GM18867 (cell line): Measurements from ENCODE around the gene UBAP1L.
A peak's percentile ranks its signal among the peaks of the same experiment; 100 is the strongest.
"Not testable (repeated sequence)": the region's sequence is repeated elsewhere in the genome, so short reads cannot be mapped to it uniquely, and the experiment has no call there.

Experiments used
- ATAC-seq: cut with Tn5 transposase; IDR thresholded peaks from one replicate; pipeline ENCODE4 v1.9.1; 2021; ENCODE audit warnings: mild to moderate bottlenecking, moderate library complexity; ENCODE audit not compliant: unreplicated experiment

UBAP1L gene

DNA sequence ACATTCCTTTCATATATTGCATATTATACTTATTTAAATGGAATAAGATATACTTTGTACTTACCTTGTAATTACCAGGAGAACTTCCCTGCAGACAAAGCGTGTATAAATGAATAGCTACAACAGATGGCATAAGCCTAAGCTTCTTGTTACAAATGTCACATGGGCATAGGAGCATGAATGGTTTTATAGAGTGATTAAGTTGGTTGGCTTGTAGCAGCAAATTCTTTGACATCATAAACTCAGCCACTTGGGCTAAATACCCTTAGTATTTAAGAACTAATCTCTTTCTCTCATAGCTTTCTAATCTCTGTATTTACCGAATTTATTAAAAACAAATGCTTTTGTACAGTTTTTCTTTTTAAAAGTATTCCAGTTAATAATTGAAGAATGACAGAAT lies at the start of gene UBAP1L:
Gene UBAP1L, minus strand, starts transcription at position 115 of the 400 bp plus-strand sequence. CDS start 8,985 bp downstream, outside the sequence.
- ATAC-seq, result no peak

DNA sequence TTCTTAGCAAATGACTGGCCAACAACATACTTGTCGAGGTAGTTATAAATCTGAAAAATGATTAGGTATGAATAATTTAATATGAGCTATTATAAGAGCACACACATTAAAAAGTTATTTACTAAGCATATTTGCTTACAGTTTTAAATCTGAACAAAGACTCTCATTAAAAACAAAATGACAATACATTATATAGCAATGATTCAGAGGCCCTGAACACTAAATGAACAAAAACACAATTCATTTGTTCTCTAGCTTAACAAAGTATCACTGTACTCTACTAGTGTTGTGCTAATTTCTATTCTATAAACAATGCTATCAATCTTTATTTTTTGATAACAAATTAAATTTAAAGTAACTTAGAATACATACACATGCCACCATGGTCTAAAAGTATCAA lies 49.1 kb upstream of the UBAP1L start:
- no peak for ATAC-seq

DNA sequence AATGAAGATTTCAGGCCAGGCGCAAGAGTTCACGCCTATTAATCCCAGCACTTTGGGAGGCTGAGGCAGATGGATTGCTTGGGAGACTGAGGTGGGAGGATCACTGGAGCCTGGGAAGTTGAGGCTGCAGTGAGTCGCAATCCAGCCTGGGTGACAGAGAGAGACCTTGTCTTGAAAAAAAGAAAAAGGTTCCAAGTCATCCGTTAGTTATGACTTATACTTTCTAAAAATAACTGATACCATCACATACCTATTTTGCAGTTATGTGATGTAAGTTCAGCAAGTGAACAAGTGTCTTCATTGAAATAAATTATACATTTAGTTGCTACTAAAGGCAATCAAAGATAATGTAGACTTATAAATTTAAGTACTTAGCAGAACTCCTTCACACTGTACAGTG lies 48.0 kb upstream of the UBAP1L start:
- no peak for ATAC-seq

- no peak for ATAC-seq
Observed at GRCh38 chr15:65156692-65157091, 41.7 kb upstream of the UBAP1L start.

DNA sequence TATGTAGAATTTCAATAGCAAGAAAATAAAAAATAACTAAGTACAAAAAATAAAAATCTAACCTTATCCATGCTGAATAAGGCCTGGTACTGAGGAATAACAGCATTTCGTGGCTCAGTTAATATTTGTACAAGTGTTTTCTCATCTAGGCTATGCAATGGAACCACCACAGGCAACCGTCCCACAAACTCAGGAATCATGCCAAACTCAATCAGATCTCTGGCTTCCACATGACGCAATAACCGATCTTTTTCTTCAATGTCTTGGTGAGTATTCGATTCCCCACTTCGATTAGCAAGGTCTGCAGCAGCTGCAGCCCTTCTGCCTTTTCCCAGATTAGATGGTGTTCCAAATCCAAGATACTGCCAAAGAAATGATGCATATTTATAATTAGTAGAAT lies 39.7 kb upstream of the UBAP1L start:
- no peak for ATAC-seq

DNA sequence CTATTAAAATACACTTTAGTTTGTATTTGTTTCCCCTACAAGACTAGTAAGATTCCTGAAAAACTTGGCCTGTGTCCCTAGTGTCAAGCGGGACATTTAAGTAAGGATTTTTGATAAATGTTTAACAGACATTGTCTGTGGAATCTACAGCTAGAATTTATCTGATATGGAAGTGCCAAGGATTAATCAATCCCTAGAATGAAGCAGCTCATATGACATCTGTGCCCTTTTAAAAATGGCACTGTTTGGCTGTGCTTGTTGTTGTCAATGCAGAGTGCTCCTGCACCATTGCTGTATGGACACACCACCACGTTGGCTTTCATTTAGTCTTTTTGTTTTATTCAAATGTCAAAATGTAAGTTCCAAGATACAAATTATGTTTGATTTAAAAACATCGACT lies 32.9 kb upstream of the UBAP1L start:
- no peak for ATAC-seq

GRCh38 chr15:65146438-65146837 lies 31.4 kb upstream of the UBAP1L start:
- no peak for ATAC-seq

- not testable (repeated sequence) for ATAC-seq
Observed at GRCh38 chr15:65138631-65139030, 23.6 kb upstream of the UBAP1L start.

DNA sequence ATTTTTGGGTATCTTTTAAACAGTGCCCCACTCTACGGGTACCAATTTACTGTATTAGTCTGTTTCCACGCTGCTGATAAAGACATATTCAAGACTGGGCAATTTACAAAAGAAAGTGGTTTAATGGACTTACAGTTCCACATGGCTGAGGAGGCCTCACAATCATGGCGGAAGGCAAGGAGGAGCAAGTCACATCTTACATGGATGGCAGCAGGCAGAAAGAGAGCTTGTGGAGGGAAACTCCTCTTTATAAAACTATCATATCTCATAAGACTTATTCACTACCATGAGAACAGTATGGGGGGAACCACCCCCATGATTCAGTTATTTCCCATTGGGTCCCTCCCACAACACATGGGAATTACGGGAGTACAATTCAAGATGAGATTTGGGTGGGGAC lies 22.9 kb upstream of the UBAP1L start:
- ATAC-seq, result not testable (repeated sequence)

GRCh38 chr15:65137089-65137488 lies 22.1 kb upstream of the UBAP1L start:
- ATAC-seq, result not testable (repeated sequence)

DNA sequence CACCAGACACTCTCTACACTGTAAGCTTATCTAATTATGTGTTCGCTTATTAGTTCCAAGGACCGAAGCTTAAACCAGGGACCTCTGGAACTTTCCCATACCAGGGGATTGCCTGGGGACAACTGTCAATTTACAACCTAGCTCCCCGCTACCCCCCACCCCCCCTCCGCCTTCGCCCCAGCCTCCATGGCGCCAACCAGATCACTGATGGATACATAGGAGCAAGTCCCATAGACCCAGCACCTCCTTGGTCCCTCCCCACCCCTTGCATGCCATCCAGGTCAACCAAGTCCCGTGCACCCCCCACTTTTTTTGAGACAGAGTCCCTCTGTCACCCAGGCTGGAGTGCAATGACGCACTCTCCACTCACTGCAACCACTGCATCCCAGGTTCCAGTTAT lies 19.5 kb upstream of the UBAP1L start:
- ATAC-seq, result no peak

GRCh38 chr15:65133548-65134200 lies 18.7 kb upstream of the UBAP1L start, which contains the start of gene PDCD7:
PDCD7 (minus strand) TSS chr15:65133808; CDS start chr15:65133781, 27 bp downstream.
- peak; percentile 82 for ATAC-seq

GRCh38 chr15:65132878-65133547 lies 18.0 kb upstream of the UBAP1L start:
- ATAC-seq, result peak; percentile 42

DNA sequence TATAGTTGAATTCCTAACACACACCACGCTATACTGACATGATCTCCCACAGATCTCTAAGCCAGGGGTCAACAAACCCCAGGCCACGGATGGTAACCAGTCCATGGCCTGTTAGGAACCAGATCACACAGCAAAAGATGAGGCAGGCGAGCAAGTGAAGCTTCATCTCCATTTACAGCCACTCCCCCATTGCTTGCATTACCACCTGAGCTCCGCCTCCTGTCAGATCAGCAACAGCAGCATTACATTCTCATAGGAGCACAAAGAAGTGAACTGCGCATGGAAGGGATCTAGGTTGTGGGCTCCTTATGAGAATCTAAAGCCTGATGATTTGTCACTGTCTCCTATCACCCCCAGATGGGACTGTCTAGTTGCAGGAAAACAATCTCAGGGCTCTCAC lies 15.9 kb upstream of the UBAP1L start:
- no peak for ATAC-seq

DNA sequence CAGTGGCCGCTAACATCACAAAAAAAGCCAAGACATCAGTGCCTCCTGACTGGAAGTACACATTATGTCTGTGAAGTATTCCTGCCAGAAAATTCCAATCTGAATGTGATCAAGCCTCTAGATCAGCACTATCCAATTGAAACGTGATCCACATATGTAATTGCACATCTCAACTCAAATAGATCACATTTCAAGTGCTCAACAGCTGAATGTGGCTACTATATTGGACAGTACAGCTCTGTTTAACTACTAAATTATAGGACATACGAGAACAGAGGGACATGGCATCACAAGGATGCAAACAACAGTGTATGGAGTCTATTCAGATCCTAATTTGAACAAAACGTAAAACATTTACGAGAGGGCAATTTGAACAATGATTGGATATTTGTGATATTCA lies 542 bp upstream of the UBAP1L start:
- ATAC-seq, result no peak

- no peak for ATAC-seq
Observed at GRCh38 chr15:65110676-65111292, 4.2 kb downstream of the UBAP1L start.

GRCh38 chr15:65106011-65106590 lies 8.9 kb downstream of the UBAP1L start:
- no peak for ATAC-seq

DNA sequence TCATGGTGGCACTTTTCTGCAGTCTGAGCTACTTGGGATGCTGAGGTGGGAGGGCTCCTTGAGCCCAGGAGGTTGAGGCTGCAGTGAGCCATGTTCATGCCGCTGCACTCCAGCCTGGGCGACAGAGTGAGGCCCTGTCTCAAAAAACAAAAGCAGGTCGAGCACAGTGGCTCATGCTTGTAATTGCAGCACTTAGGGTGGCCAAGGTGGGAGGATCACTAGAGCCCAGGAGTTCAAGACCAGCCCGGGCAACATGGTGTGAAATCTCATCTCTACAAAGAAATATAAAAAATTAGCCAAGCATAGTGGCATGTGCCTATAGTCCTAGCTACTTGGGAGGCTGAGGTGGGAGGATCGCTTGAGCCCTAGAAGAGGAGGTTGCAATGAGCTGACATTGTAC lies 10.0 kb downstream of the UBAP1L start:
- ATAC-seq, result no peak

- no peak for ATAC-seq
Observed at GRCh38 chr15:65102912-65103311, 12.1 kb downstream of the UBAP1L start.

GRCh38 chr15:65101891-65102708 lies 12.9 kb downstream of the UBAP1L start:
- no peak for ATAC-seq

DNA sequence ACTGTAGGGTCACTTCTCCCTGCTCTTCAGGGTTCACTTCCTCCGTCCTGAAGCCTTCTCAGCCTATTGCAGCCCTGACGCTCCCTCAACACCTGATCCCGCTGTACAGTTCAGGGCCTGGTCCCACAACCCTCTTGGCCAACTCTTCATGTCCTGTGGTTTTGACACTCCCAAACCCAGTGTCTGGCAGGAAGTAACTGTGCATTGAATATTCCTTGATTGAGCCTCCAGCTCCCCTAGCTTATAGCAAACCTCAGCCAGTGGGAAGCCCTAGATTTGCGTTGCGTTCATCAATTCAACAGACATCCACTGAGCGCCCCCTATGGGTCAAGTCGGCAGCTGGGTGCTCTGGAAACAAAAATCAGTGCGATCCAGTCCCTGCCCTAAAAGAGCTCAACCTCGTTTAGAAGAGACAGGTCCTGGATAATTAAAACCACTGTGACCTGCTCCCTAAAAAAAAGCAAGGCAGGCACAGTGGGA lies 13.5 kb downstream of the UBAP1L start:
- ATAC-seq, result no peak
